Suppressor macrophage treated with lipopolysaccharide for 4 hours (primary cell): ENCODE data around the gene RNF169.

Experiments used
- DNase-seq: peaks from one replicate; pipeline ENCODE4 v3.0.0-alpha.2; 2020

Gene RNF169

GRCh38 chr11:74826901-74827300 lies 78.3 kb downstream of the RNF169 start:
- no peak for DNase-seq

- DNase-seq, result no peak
Observed at GRCh38 chr11:74837191-74837590, 88.5 kb downstream of the RNF169 start.

- DNase-seq, result no peak
Observed at GRCh38 chr11:74838188-74838587, 89.5 kb downstream of the RNF169 start.

DNA sequence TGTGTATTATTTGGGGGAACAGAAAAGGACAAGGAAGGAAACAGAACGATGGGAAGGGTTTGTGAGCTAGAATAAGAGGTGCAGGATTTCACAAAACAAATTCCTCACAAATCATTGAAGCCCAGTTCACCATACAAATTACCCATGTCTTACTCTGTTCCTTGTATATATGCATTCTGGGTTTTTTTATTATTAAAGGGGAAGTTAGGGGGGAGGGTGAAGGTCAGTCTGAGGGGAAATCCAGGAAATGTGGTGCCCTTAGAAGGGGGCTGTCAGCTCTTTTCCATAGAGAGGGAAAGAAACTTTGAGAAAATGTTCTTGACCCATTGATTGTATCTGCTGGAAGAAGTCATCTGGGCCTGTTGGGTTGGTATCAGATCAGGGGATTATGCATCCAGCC lies 90.8 kb downstream of the RNF169 start:
- DNase-seq, result peak; percentile 21

GRCh38 chr11:74839971-74840370 lies 91.3 kb downstream of the RNF169 start:
- DNase-seq, result peak; percentile 53

GRCh38 chr11:74840486-74840885 lies 91.8 kb downstream of the RNF169 start:
- DNase-seq, result no peak

- DNase-seq, result no peak
Observed at GRCh38 chr11:74842967-74843366, 94.3 kb downstream of the RNF169 start.

DNA sequence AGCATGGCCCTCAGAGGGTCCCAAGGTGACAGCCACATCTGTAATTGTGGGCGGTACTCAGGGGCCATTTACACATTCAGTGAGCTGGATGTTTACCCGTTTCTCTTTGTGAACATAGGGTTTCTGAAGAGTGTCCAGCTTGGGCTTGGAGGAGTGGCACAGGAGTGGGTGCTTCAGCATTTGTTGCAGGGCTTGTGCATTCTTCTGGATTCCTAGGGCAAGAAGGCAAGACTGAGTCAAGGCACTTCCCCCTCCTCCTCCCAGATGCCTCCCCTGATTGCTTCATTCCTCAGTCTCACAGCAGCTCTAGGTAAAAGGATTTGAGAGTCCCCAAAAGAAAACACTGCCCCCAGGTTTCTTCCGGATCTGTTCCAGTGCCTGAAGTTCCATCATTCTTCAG lies 95.4 kb downstream of the RNF169 start:
- DNase-seq, result no peak

- no peak for DNase-seq
Observed at GRCh38 chr11:74844865-74845264, 96.2 kb downstream of the RNF169 start.

GRCh38 chr11:74845978-74846517 lies 97.4 kb downstream of the RNF169 start:
- no peak for DNase-seq

- no peak for DNase-seq
Observed at GRCh38 chr11:74846770-74847169, 98.1 kb downstream of the RNF169 start.

- DNase-seq, result no peak
Observed at GRCh38 chr11:74847395-74847794, 98.7 kb downstream of the RNF169 start.

DNA sequence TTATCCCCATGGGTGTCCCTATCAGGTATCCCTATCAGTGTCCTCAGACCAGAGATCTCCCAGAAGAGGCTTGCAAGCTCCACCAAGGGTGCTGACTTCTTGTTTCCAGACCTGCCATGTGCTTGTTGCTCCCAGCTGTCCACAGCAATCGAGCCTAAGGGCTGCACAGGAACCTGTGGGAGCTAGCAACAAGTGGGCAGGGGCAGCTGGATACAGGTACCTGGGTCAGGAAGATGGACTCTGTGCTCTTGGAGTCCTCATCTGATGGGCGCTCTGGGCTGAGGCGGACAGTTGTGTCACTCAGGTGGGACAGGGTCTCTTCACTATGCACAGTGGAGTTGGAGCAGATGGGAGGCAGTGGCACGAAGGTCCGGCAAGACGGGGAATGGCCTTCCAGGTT lies 99.2 kb downstream of the RNF169 start:
- DNase-seq, result no peak

- DNase-seq, result no peak
Observed at GRCh38 chr11:74849525-74850391, 101.1 kb downstream of the RNF169 start.

GRCh38 chr11:74853223-74853622 lies 104.6 kb downstream of the RNF169 start:
- no peak for DNase-seq

DNA sequence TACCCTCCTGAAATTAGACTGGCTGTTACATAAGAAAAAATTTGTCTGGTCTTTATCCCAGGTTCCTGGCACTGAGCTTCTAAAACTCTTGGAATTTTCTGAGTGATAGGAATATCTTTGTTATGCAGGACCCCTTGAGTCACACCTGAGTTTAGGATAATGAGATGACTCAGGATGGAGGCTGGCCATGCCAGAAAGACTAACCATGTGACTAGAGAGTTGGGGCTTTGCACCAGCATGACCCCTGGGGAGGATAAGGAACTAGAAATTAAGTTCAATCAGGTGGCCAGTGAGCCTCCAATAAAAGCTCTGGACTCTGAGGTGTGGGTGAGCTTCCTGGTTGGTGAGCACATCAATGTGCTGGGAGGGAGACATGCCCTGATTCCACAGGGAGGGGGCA lies 112.1 kb downstream of the RNF169 start:
- no peak for DNase-seq

- DNase-seq, result no peak
Observed at GRCh38 chr11:74863410-74863809, 114.8 kb downstream of the RNF169 start.

- no peak for DNase-seq
Observed at GRCh38 chr11:74866557-74866956, 117.9 kb downstream of the RNF169 start.

- DNase-seq, result peak; percentile 42
Observed at GRCh38 chr11:74870485-74870884, 121.8 kb downstream of the RNF169 start.

GRCh38 chr11:74871037-74871436 lies 122.4 kb downstream of the RNF169 start:
- DNase-seq, result no peak

DNA sequence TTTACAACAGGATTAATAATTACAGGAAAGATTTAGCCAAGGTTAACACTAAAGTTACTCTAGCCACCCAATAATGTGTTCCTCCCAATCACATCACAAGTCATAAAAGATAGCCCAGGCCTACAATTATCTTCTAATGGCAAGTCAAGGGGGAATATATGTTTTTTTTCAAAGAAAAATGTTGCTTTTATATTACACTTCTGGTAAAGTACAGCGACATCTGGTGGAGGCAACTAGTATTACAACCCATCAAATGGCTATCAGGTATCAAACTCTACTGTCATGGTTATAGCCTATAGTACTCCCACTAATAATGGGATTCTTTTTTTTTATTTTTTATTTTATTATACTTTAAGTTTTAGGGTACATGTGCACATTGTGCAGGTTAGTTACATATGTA lies 128.5 kb downstream of the RNF169 start:
- DNase-seq, result peak; percentile 32
